HepG2 (cell line): ENCODE data around the gene TM2D3. TPM values are rescaled to one million over a fixed set of nuclear protein-coding genes. Genes with fewer than 3 reads are reported as not detected.

ENCODE experiments used
- ATAC-seq: fragments of 200-7000 bp; cut with Tn5 transposase; 3 replicates; pipeline ENCODE4 v1.9.1; 2020; ENCODE audit warnings: mild to moderate bottlenecking, moderate library complexity
- BruUV-seq: library from RNA; stranded (reverse); fragments of 400-500 nt; replicated peaks from 2 replicates; lab custom pipeline; 2021; lab: Mats Ljungman, UMichigan
- CTCF ChIA-PET: fragments of 300-600 bp; formaldehyde crosslinking; extraction: SDS; loops from one replicate; lab custom pipeline; 2021; ENCODE audit warnings: low total read pairs, inconsistent platforms, low intra/inter-chr PET ratio; lab: Yijun Ruan, JAX
- POLR2A ChIA-PET: fragments of 350-600 bp; sonication (Branson Sonifier 250); formaldehyde crosslinking; loops from one replicate; lab custom pipeline; 2020; ENCODE audit warnings: antibody characterized with exemption, inconsistent platforms; lab: Yijun Ruan, JAX
- DNase-seq: peaks from one replicate; pipeline ENCODE4 v3.0.0-alpha.2; 2015; ENCODE audit warnings: low spot score
- FAIRE-seq: peaks from 3 replicates; lab custom pipeline; 2011; peaks lifted over from hg19 to GRCh38; lab: Jason Lieb, UNC
- H2AFZ ChIP-seq: one replicate; pipeline ENCODE4 v1.6.1; 2011; ENCODE audit warnings: low read length, inconsistent platforms
- H3K27ac ChIP-seq: fragments of 300-600 bp; 3 replicates; pipeline ENCODE4 v1.8.0; 2011; ENCODE audit warnings: mixed run types, mild to moderate bottlenecking, mixed read lengths, low read length, inconsistent platforms; ENCODE audit not compliant: insufficient read depth; ENCODE audit errors: extremely low read length
- H3K27me3 ChIP-seq, 2 experiments: fragments of 200-600 bp in 1 of 2; 2 replicates in 1 of 2; 3 replicates in 1 of 2; pipeline versions ENCODE4 v1.6.0 to v1.8.0; 2011; ENCODE audit warnings: low read length in 2 of 2, mild to moderate bottlenecking in 2 of 2, moderate library complexity in 2 of 2, inconsistent platforms in 1 of 2; ENCODE audit not compliant: insufficient read depth in 2 of 2, control insufficient read depth in 1 of 2
- H3K36me3 ChIP-seq, 2 experiments: fragments of 200-600 bp in 1 of 2; replicated peaks in 1 of 2; 2 replicates in 1 of 2; 3 replicates in 1 of 2; pipeline versions ENCODE4 v1.5.1 to v1.8.0; 2011; ENCODE audit warnings: low read length in 2 of 2, inconsistent platforms in 1 of 2; ENCODE audit not compliant: insufficient read depth in 2 of 2, control insufficient read depth in 1 of 2
- H3K4me1 ChIP-seq: 2 replicates; pipeline ENCODE4 v1.5.1; 2012; ENCODE audit warnings: low read length, inconsistent platforms; ENCODE audit not compliant: insufficient read depth
- H3K4me2 ChIP-seq: 2 replicates; pipeline ENCODE4 v1.6.0; 2011; ENCODE audit warnings: low read depth, low read length, inconsistent platforms
- H3K4me3 ChIP-seq, 3 experiments: fragments of 200-600 bp in 1 of 3; sonication (generic), shearing (Covaris generic) in 1 of 3; replicated peaks in 1 of 3; 2 replicates each; pipeline ENCODE4 v1.5.1; 2011 to 2016; ENCODE audit warnings: low read length in 3 of 3, inconsistent platforms in 2 of 3, low read depth in 2 of 3, mild to moderate bottlenecking in 2 of 3, control low read depth in 1 of 3, mixed read lengths in 1 of 3; ENCODE audit not compliant: insufficient read depth in 1 of 3
- H3K79me2 ChIP-seq: one replicate; pipeline ENCODE4 v1.6.1; 2011; ENCODE audit warnings: low read length, inconsistent platforms; ENCODE audit not compliant: insufficient read depth
- H3K9ac ChIP-seq: 2 replicates; pipeline ENCODE4 v1.6.0; 2011; ENCODE audit warnings: mild to moderate bottlenecking, low read depth, low read length, inconsistent platforms; ENCODE audit not compliant: insufficient read depth
- H3K9me3 ChIP-seq: 2 replicates; pipeline ENCODE4 v1.5.1; 2012; ENCODE audit warnings: mild to moderate bottlenecking, low read length
- H4K20me1 ChIP-seq: 2 replicates; pipeline ENCODE4 v1.6.0; 2011; ENCODE audit warnings: inconsistent platforms, mild to moderate bottlenecking, low read length, moderate library complexity; ENCODE audit not compliant: insufficient read depth
- ATF7 ChIP-seq, 2 experiments: fragments of 450-650 bp in 1 of 2; sonication (generic) in 1 of 2; formaldehyde crosslinking in 1 of 2; IDR thresholded peaks; 2 replicates each; pipeline versions ENCODE4 v1.4.0 to v1.6.1; 2016 to 2020; ENCODE audit warnings: antibody characterized with exemption in 1 of 2, mild to moderate bottlenecking in 1 of 2, missing genetic modification reagents in 1 of 2
- FOSL1 ChIP-seq: sonication (generic); formaldehyde crosslinking; IDR thresholded peaks from 2 replicates; pipeline ENCODE4 v1.9.0; 2021; ENCODE audit warnings: missing genetic modification reagents, borderline replicate concordance
- KMT2A ChIP-seq: sonication (generic); formaldehyde crosslinking; IDR thresholded peaks from 2 replicates; pipeline ENCODE4 v1.4.0; 2020; ENCODE audit warnings: missing genetic modification reagents
- MLX ChIP-seq: IDR thresholded peaks from 2 replicates; pipeline ENCODE4 v1.6.1; 2016
- PBX2 ChIP-seq: IDR thresholded peaks from 2 replicates; pipeline ENCODE4 v1.6.1; 2016; ENCODE audit warnings: control low read depth
- SETDB1 ChIP-seq: sonication (generic); formaldehyde crosslinking; IDR thresholded peaks from 2 replicates; pipeline ENCODE4 v1.5.1; 2020; ENCODE audit warnings: missing genetic modification reagents, mild to moderate bottlenecking, borderline replicate concordance
- ZBED4 ChIP-seq: sonication (generic); formaldehyde crosslinking; IDR thresholded peaks from 2 replicates; pipeline ENCODE4 v1.4.0; 2020; ENCODE audit warnings: missing genetic modification reagents, borderline replicate concordance
- ZEB1 ChIP-seq: IDR thresholded peaks from 2 replicates; pipeline ENCODE4 v1.6.1; 2012; ENCODE audit warnings: mild to moderate bottlenecking, low read depth, inconsistent platforms; ENCODE audit not compliant: insufficient replicate concordance
- ZNF382 ChIP-seq: sonication (generic); formaldehyde crosslinking; IDR thresholded peaks from 2 replicates; pipeline ENCODE4 v1.5.0; 2020; ENCODE audit warnings: missing genetic modification reagents, mild to moderate bottlenecking, borderline replicate concordance
- ZNF646 ChIP-seq: sonication (generic); formaldehyde crosslinking; IDR thresholded peaks from 2 replicates; pipeline ENCODE4 v1.9.0; 2021; ENCODE audit warnings: mild to moderate bottlenecking, missing genetic modification reagents
- WGBS: methylation state at CpG from one replicate; pipeline ENCODE4 v1.1.6; 2017; ENCODE audit warnings: low lambda C conversion rate; 5-methylcytosine and 5-hydroxymethylcytosine counted together
- in situ Hi-C: cut with HindIII; loops from 2 replicates; pipeline ENCODE4 v1.10.0; 2017; ENCODE audit warnings: low pct_unique_long_range_greater_than_20kb; ENCODE audit not compliant: extremely low pct_ligation_motif_present
- intact Hi-C: fragments of 100-400 bp; cut with micrococcal nuclease; formaldehyde crosslinking; loops from one replicate; pipeline ENCODE4 v1.10.0; 2022; ENCODE audit not compliant: unreplicated experiment
- polyA plus RNA-seq, 8 experiments: library from polyadenylated mRNA; depleted of rRNA in 3 of 8; stranded (reverse) in 7 of 8; unstranded in 1 of 8; fragments of >200 nt; fragmentation: Illumina TruSeq in 4 of 8; extraction: Trizol in 4 of 8; gene quantifications; 2 replicates each; pipeline versions ENCODE4 v1.2.1 to v1.2.3, GENCODE V29; 2011 to 2016; ENCODE audit warnings: low read depth in 4 of 8, missing spikeins in 1 of 8, mixed read lengths in 1 of 8; ENCODE audit not compliant: insufficient read depth in 1 of 8
- total RNA-seq, 5 experiments: library from RNA; depleted of rRNA; stranded (reverse); fragments of >200 nt; fragmentation: Illumina TruSeq; extraction: Trizol; gene quantifications; 2 replicates each; pipeline ENCODE4 v1.2.3, GENCODE V29; 2016; ENCODE audit warnings: low read depth in 1 of 5

Gene TM2D3
- total and polyA plus RNA-seq, 2 of the 13 experiments (the other 11 are each of a cell fraction or from before 2014, with no cell fraction given) = 31.1 to 72.7 TPM

GRCh38 chr15:101614001-101614585, 38.1 kb downstream of the TM2D3 start:
- no peaks in the 10 kb centered on the region for H3K27me3 ChIP-seq
- H3K36me3 ChIP-seq = no peaks in the 10 kb centered on the region; a peak in 1 of 5 replicates
- in situ Hi-C loops (no loop called here), intact Hi-C loops (no loop called here)
- no peak overlapping the region for H2AFZ ChIP-seq
- no peak overlapping the region for H3K9ac ChIP-seq
- H3K4me1 ChIP-seq = peaks cover 80% of the 10 kb centered on the region
- no peak for FAIRE-seq
- 93% methylated on average over 11 of the region's 14 CpGs for WGBS
- POLR2A ChIA-PET = interaction anchor here (1.0 kb wide), 1 partner anchor 12 kb away, joined by 3 read pairs; no protein-coding TSS in a partner anchor
- CTCF ChIA-PET = no interaction called here
- H3K4me3 ChIP-seq = peak overlapping the region in 1 of 3 experiments; percentile 46; a peak in 1 of 6 replicates
- no peak for ATAC-seq
- peaks cover 8% of the 10 kb centered on the region for H3K79me2 ChIP-seq
- H4K20me1 ChIP-seq = no peaks in the 10 kb centered on the region
- no TSS peak for BruUV-seq
- peak overlapping the region; percentile 65 for H3K4me2 ChIP-seq
- no peak for DNase-seq
- H3K27ac ChIP-seq = no peak overlapping the region
- no peaks in the 10 kb centered on the region for H3K9me3 ChIP-seq
- no peak for TF ChIP-seq PBX2 (CRISPR knock-in tag)
- no peak for TF ChIP-seq MLX (CRISPR knock-in tag)
- no peak; the same call in 1 of the 2 replicates for TF ChIP-seq KMT2A (CRISPR knock-in tag)
- no peak for TF ChIP-seq ZNF646 (CRISPR knock-in tag)
- TF ChIP-seq ATF7 (IDR thresholded peaks at IDR 0.05) = peak; percentile 76
- TF ChIP-seq ATF7 (CRISPR knock-in tag; IDR thresholded peaks at IDR 0.05) = no peak
- peak; percentile 25; the same call in 1 of the 2 replicates for TF ChIP-seq SETDB1
- no peak for TF ChIP-seq FOSL1 (CRISPR knock-in tag)
- TF ChIP-seq ZNF382 (CRISPR knock-in tag) = no peak
- TF ChIP-seq ZEB1 = peak; percentile 18
- TF ChIP-seq ZBED4 (CRISPR knock-in tag) = no peak
